K562 (cell line): ENCODE measurements around the gene HOXD12. TPM values are rescaled to one million over a fixed set of nuclear protein-coding genes. Genes with fewer than 3 reads are reported as not detected.

Experiments used
- ATAC-seq: fragments of 200-7000 bp; cut with Tn5 transposase; 3 replicates; pipeline ENCODE4 v1.9.1; 2020; ENCODE audit warnings: moderate library complexity
- BruUV-seq: library from RNA; stranded (reverse); fragments of 400-500 nt; replicated peaks from 2 replicates; lab custom pipeline; 2021; lab: Mats Ljungman, UMichigan
- CTCF ChIA-PET: fragments of 300-600 bp; formaldehyde crosslinking; extraction: SDS; loops from one replicate; lab custom pipeline; 2021; ENCODE audit warnings: low intra/inter-chr PET ratio; lab: Yijun Ruan, JAX
- POLR2A ChIA-PET: fragments of 300-600, 350-650 bp; sonication (Branson Sonifier 250); formaldehyde crosslinking; extraction: SDS; loops from one replicate; lab custom pipeline; 2021; ENCODE audit warnings: antibody characterized with exemption, inconsistent platforms; lab: Yijun Ruan, JAX
- DNase-seq, 4 experiments: peaks; one replicate each; pipeline versions ENCODE4 v3.0.0 to v3.0.0-alpha.2; 2011 to 2018; ENCODE audit warnings: low spot score in 3 of 4, mixed read lengths in 3 of 4; ENCODE audit errors: extremely low read depth in 1 of 4
- FAIRE-seq: peaks from 2 replicates; lab custom pipeline; 2011; peaks lifted over from hg19 to GRCh38; lab: Jason Lieb, UNC
- H2AFZ ChIP-seq: 2 replicates; pipeline ENCODE4 v1.6.0; 2011; ENCODE audit warnings: low read depth, low read length, control low read depth, inconsistent platforms
- H3K27ac ChIP-seq: fragments of 200-600 bp; 3 replicates; pipeline ENCODE4 v1.8.0; 2011; ENCODE audit warnings: low read depth, mild to moderate bottlenecking, control low read depth, inconsistent platforms, low read length, moderate library complexity, mixed read lengths; ENCODE audit errors: extremely low read depth
- H3K27me3 ChIP-seq, 2 experiments: fragments of 300-600 bp in 1 of 2; 2 replicates in 1 of 2; 3 replicates in 1 of 2; pipeline versions ENCODE4 v1.6.0 to v1.8.0; 2011; ENCODE audit warnings: inconsistent platforms in 2 of 2, low read length in 2 of 2, mild to moderate bottlenecking in 1 of 2, mixed read lengths in 1 of 2, moderate library complexity in 1 of 2; ENCODE audit not compliant: control insufficient read depth in 2 of 2, insufficient read depth in 2 of 2
- H3K36me3 ChIP-seq: fragments of 300-600 bp; 3 replicates; pipeline ENCODE4 v1.8.0; 2011; ENCODE audit warnings: mild to moderate bottlenecking, low read length, inconsistent platforms; ENCODE audit not compliant: control insufficient read depth, insufficient read depth
- H3K4me1 ChIP-seq, 2 experiments: fragments of 200-600 bp in 1 of 2; replicated peaks in 1 of 2; 2 replicates in 1 of 2; 3 replicates in 1 of 2; pipeline versions ENCODE4 v1.5.1 to v1.8.0; 2011; ENCODE audit warnings: inconsistent platforms in 2 of 2, low read length in 2 of 2, mild to moderate bottlenecking in 1 of 2, mixed read lengths in 1 of 2, moderate library complexity in 1 of 2; ENCODE audit not compliant: control insufficient read depth in 2 of 2, insufficient read depth in 2 of 2
- H3K4me2 ChIP-seq: 2 replicates; pipeline ENCODE4 v1.6.1; 2011; ENCODE audit warnings: low read length, control low read depth, inconsistent platforms, mixed read lengths; ENCODE audit not compliant: insufficient read depth
- H3K4me3 ChIP-seq: fragments of 200-600 bp; sonication (generic), shearing (Covaris generic); 2 replicates; pipeline ENCODE4 v1.5.1; 2016; ENCODE audit warnings: control low read depth, inconsistent platforms
- H3K79me2 ChIP-seq: fragments of 200-600 bp; 3 replicates; pipeline ENCODE4 v1.8.0; 2011; ENCODE audit warnings: low read length, inconsistent platforms; ENCODE audit not compliant: control insufficient read depth, insufficient read depth
- H3K9ac ChIP-seq, 2 experiments: 2 replicates each; pipeline versions ENCODE4 v1.6.0 to v1.6.1; 2011; ENCODE audit warnings: low read depth in 2 of 2, low read length in 2 of 2, control low read depth in 1 of 2, inconsistent platforms in 1 of 2, mild to moderate bottlenecking in 1 of 2, mixed read lengths in 1 of 2; ENCODE audit not compliant: insufficient read depth in 1 of 2
- H3K9me1 ChIP-seq: one replicate; pipeline ENCODE4 v1.6.0; 2011; ENCODE audit warnings: inconsistent platforms, mild to moderate bottlenecking, low read length, moderate library complexity; ENCODE audit not compliant: control insufficient read depth, insufficient read depth
- H3K9me3 ChIP-seq: replicated peaks from 2 replicates; pipeline ENCODE4 v1.5.1; 2011; ENCODE audit warnings: low read depth, low read length, inconsistent platforms; ENCODE audit not compliant: control insufficient read depth, insufficient read depth
- H4K20me1 ChIP-seq: replicated peaks from 2 replicates; pipeline ENCODE4 v1.6.1; 2011; ENCODE audit warnings: low read length, inconsistent platforms, mixed read lengths; ENCODE audit not compliant: control insufficient read depth, insufficient read depth
- C11orf30 ChIP-seq: fragments of 450-650 bp; IDR thresholded peaks from 2 replicates; pipeline ENCODE4 v1.6.1; 2016; ENCODE audit warnings: low read depth, mild to moderate bottlenecking
- CBX1 ChIP-seq: sonication (generic); IDR thresholded peaks from 2 replicates; pipeline ENCODE4 v1.6.1; 2016; ENCODE audit warnings: antibody characterized with exemption, low read depth, mild to moderate bottlenecking
- DACH1 ChIP-seq: fragments of 450-650 bp; IDR thresholded peaks from 2 replicates; pipeline ENCODE4 v1.6.1; 2018; ENCODE audit not compliant: partially characterized antibody
- GTF2A2 ChIP-seq: IDR thresholded peaks from 2 replicates; pipeline ENCODE4 v1.6.1; 2016; ENCODE audit warnings: mild to moderate bottlenecking, missing genetic modification characterization, missing compliant biosample characterization
- KDM5B ChIP-seq: fragments of 200-600 bp; sonication (generic); IDR thresholded peaks from 2 replicates; pipeline ENCODE4 v1.6.1; 2012; ENCODE audit warnings: low read depth, mild to moderate bottlenecking, moderate library complexity, low read length, control low read depth, inconsistent platforms; ENCODE audit not compliant: insufficient replicate concordance
- KLF6 ChIP-seq: fragments of 250-450 bp; sonication (Bioruptor Pico); IDR thresholded peaks from 2 replicates; pipeline ENCODE4 v1.4.0; 2020; ENCODE audit warnings: mild to moderate bottlenecking, moderate library complexity, borderline replicate concordance
- LARP7 ChIP-seq: fragments of 450-650 bp; IDR thresholded peaks from 2 replicates; pipeline ENCODE4 v1.6.1; 2016
- NCOA2 ChIP-seq, 2 experiments: fragments of 450-650 bp; IDR thresholded peaks; 2 replicates each; pipeline ENCODE4 v1.6.1; 2018; ENCODE audit warnings: mild to moderate bottlenecking in 2 of 2, moderate library complexity in 1 of 2; ENCODE audit not compliant: partially characterized antibody in 2 of 2
- PHF8 ChIP-seq: fragments of 200-600 bp; sonication (generic); IDR thresholded peaks from 2 replicates; pipeline ENCODE4 v1.6.1; 2012; ENCODE audit warnings: mixed run types, mild to moderate bottlenecking, inconsistent platforms, low read length, moderate library complexity, borderline replicate concordance
- RCOR1 ChIP-seq, 2 experiments: IDR thresholded peaks; 2 replicates each; pipeline ENCODE4 v1.6.1; 2012; ENCODE audit warnings: low read depth in 2 of 2, low read length in 2 of 2, borderline replicate concordance in 1 of 2, improper control_type of control experiment in 1 of 2
- SREBF1 ChIP-seq: fragments of 150-350 bp; IDR thresholded peaks from 2 replicates; pipeline ENCODE4 v1.6.1; 2014; ENCODE audit warnings: antibody characterized with exemption, low read depth, low read length, borderline replicate concordance
- TAL1 ChIP-seq: fragments of 450-650 bp; IDR thresholded peaks from 2 replicates; pipeline ENCODE4 v1.6.1; 2016; ENCODE audit warnings: mild to moderate bottlenecking
- TBL1XR1 ChIP-seq, 2 experiments: IDR thresholded peaks; 2 replicates each; pipeline ENCODE4 v1.6.1; 2012; ENCODE audit warnings: improper control_type of control experiment in 2 of 2, low read length in 2 of 2, mild to moderate bottlenecking in 1 of 2
- TRIM24 ChIP-seq, 2 experiments: fragments of 450-650 bp; IDR thresholded peaks; 2 replicates each; pipeline ENCODE4 v1.6.1; 2016
- XRCC3 ChIP-seq: fragments of 450-650 bp; IDR thresholded peaks from 2 replicates; pipeline ENCODE4 v1.6.1; 2017; ENCODE audit warnings: mild to moderate bottlenecking, moderate library complexity
- ZFP36 ChIP-seq: fragments of 150-350 bp; IDR thresholded peaks from 2 replicates; pipeline ENCODE4 v1.6.1; 2018; ENCODE audit warnings: low read length, low read depth; ENCODE audit not compliant: partially characterized antibody
- ZNF263 ChIP-seq: sonication (generic); formaldehyde crosslinking; IDR thresholded peaks from 2 replicates; pipeline ENCODE4 v1.8.0; 2022; ENCODE audit warnings: mild to moderate bottlenecking, missing genetic modification reagents, borderline replicate concordance
- ZNF586 ChIP-seq: fragments of 450-650 bp; formaldehyde crosslinking; conservative IDR thresholded peaks from 2 replicates; pipeline ENCODE4 v1.4.0; 2020; ENCODE audit warnings: mild to moderate bottlenecking, moderate library complexity
- WGBS: fragments of 100-300 bp; shearing (Covaris generic); methylation state at CpG from one replicate; pipeline ENCODE4 v1.1.6; 2016; ENCODE audit warnings: low coverage, mixed read lengths; ENCODE audit not compliant: insufficient coverage; ENCODE audit errors: missing lambda C conversion rate; 5-methylcytosine and 5-hydroxymethylcytosine counted together
- in situ Hi-C: fragments of 300-500 bp; cut with MboI; formaldehyde crosslinking; loops from 4 replicates; pipeline ENCODE4 v1.15.0; 2018; ENCODE audit warnings: inconsistent platforms, mixed read lengths
- intact Hi-C: fragments of 100-400 bp; cut with micrococcal nuclease; formaldehyde crosslinking; loops from 2 replicates; pipeline ENCODE4 v1.14.2; 2022
- polyA plus RNA-seq, 8 experiments: library from polyadenylated mRNA; depleted of rRNA in 4 of 8; stranded (reverse) in 5 of 8; unstranded in 3 of 8; fragments of >200 nt; fragmentation: Nextera tagmentation in 2 of 8; fragmentation: Illumina TruSeq in 1 of 8; extraction: Ambion mirVana in 2 of 8; extraction: Trizol in 1 of 8; gene quantifications; 2 replicates each; pipeline versions ENCODE4 v1.2.1 to v1.2.3, GENCODE V29; 2011 to 2014; ENCODE audit warnings: inconsistent platforms in 1 of 8, missing spikeins in 1 of 8
- total RNA-seq, 7 experiments: library from RNA; depleted of rRNA in 6 of 7; stranded (reverse); fragments of >200 nt in 6 of 7; fragmentation: Illumina TruSeq in 2 of 7; extraction: Trizol in 2 of 7; gene quantifications; 2 replicates each; pipeline versions ENCODE4 v1.2.1 to v1.2.3, GENCODE V29; 2011 to 2021; ENCODE audit warnings: low replicate concordance in 1 of 7
- TF ChIP-seq, protein P1 (sequence below): fragments of 250-450 bp; sonication (Bioruptor Pico); IDR thresholded peaks from 2 replicates; pipeline ENCODE4 v1.8.0; 2021; ENCODE audit warnings: moderate library complexity, mild to moderate bottlenecking, inconsistent platforms

Gene HOXD12
- total and polyA plus RNA-seq, 9 of the 15 experiments (the other 6 are each of a cell fraction or from before 2014, with no cell fraction given): not detected

DNA sequence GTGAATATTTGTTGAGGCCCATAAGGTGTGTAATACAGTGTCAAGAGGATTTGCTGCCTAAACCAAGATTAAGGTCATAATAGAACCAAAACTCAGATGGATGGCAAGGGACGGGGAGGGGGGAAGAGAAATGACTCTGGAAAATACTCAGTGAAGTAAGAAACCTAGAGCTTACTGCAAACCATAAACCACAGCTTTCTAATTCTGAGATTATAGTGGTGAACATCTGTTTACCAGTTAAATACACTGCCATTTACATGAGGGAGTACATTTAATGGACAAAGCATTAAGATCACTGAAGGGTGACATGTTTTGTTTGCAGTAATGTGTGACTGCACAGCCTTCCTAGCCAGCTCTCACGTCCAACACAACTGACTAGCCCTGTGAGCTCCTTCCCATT, 35.6 kb upstream of the HOXD12 start:
- TF ChIP-seq GTF2A2 (tag): no peak
- TF ChIP-seq TBL1XR1 (IDR thresholded peaks at IDR 0.05; ENCODE audit: low read length in 2 of 2): no peak
- TF ChIP-seq RCOR1 (IDR thresholded peaks at IDR 0.05; ENCODE audit: borderline replicate concordance in 1 of 2, low read depth in 2 of 2, low read length in 2 of 2): no peak
- no peak for TF ChIP-seq ZFP36
- TF ChIP-seq SREBF1: no peak
- TF ChIP-seq, protein P1, sequence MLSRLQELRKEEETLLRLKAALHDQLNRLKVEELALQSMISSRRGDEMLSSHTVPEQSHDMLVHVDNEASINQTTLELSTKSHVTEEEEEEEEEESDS (CRISPR knock-in tag): no peak
- TF ChIP-seq TAL1: no peak
- TF ChIP-seq TRIM24 (IDR thresholded peaks at IDR 0.05): no peak
- TF ChIP-seq PHF8: no peak
- no peak for TF ChIP-seq NCOA2 (IDR thresholded peaks at IDR 0.05; ENCODE audit: partially characterized antibody in 2 of 2)
- TF ChIP-seq C11orf30: no peak
- TF ChIP-seq CBX1: no peak
- TF ChIP-seq KDM5B: no peak
- no peak for TF ChIP-seq LARP7
- no peak for TF ChIP-seq KLF6 (CRISPR knock-in tag)
- TF ChIP-seq DACH1: no peak
- no peak for TF ChIP-seq ZNF263 (CRISPR knock-in tag)
- TF ChIP-seq ZNF586 (CRISPR knock-in tag): no peak
- TF ChIP-seq XRCC3: no peak
- Histone ChIP-seq H3K4me2 (no peak overlapping the region), H3K9me3 (no peaks in the 10 kb centered on the region), H4K20me1 (no peaks in the 10 kb centered on the region), H3K9ac (no peak overlapping the region), H3K9me1 (peaks cover 3% of the 10 kb centered on the region), H3K36me3 (no peaks in the 10 kb centered on the region), H3K27me3 (peaks cover 39 to 46% of the 10 kb centered on the region in 2 experiments), H3K4me1 (peaks cover 0 to 18% of the 10 kb centered on the region in 2 experiments; a peak in 2 of 5 replicates), H3K79me2 (no peaks in the 10 kb centered on the region), H3K27ac (no peak overlapping the region), H3K4me3 (no peak overlapping the region), H2AFZ (no peak overlapping the region)
- in situ Hi-C loops: no loop called here
- FAIRE-seq: peak; percentile 61
- ChIA-PET CTCF (no interaction called here), POLR2A (no interaction called here)
- no peak for DNase-seq
- no peak for ATAC-seq
- no TSS peak for BruUV-seq
- 0% methylated on average over 2 of the region's 2 CpGs for WGBS
- intact Hi-C loops: no loop called here
